K562 (cell line): Measurements from ENCODE around the gene KLF2. TPM values are rescaled to one million over a fixed set of nuclear protein-coding genes. Genes with fewer than 3 reads are reported as not detected.

Experiments used
- RAD21 ChIP-seq, 2 experiments: fragments of 250-450 bp in 1 of 2; fragments of 450-650 bp in 1 of 2; sonication (Bioruptor Pico) in 1 of 2; formaldehyde crosslinking in 1 of 2; IDR thresholded peaks in 1 of 2; conservative IDR thresholded peaks in 1 of 2; 2 replicates each; pipeline versions ENCODE4 v1.4.0 to v1.8.0; 2020 to 2022; ENCODE audit warnings: mild to moderate bottlenecking in 2 of 2, moderate library complexity in 1 of 2
- RBBP5 ChIP-seq: fragments of 200-600 bp; sonication (generic); IDR thresholded peaks from 2 replicates; pipeline ENCODE4 v1.6.1; 2012; ENCODE audit warnings: borderline replicate concordance, mild to moderate bottlenecking, low read length, control low read depth, inconsistent platforms; ENCODE audit not compliant: insufficient read depth, poor library complexity, severe bottlenecking
- ZNF175 ChIP-seq: fragments of 200-800 bp; sonication (Bioruptor generic); IDR thresholded peaks from 2 replicates; pipeline ENCODE4 v1.6.1; 2016; ENCODE audit warnings: low read depth, mild to moderate bottlenecking, missing genetic modification characterization, missing compliant biosample characterization
- ZNF280A ChIP-seq: fragments of 450-650 bp; IDR thresholded peaks from 2 replicates; pipeline ENCODE4 v1.6.1; 2018; ENCODE audit warnings: mild to moderate bottlenecking, low read depth; ENCODE audit not compliant: partially characterized antibody
- ZNF766 ChIP-seq: fragments of 200-800 bp; sonication (Bioruptor generic); conservative IDR thresholded peaks from 2 replicates; pipeline ENCODE4 v1.6.1; 2016; ENCODE audit warnings: missing genetic modification characterization, missing compliant biosample characterization
- polyA plus RNA-seq, 8 experiments: library from polyadenylated mRNA; depleted of rRNA in 4 of 8; stranded (reverse) in 5 of 8; unstranded in 3 of 8; fragments of >200 nt; fragmentation: Nextera tagmentation in 2 of 8; fragmentation: Illumina TruSeq in 1 of 8; extraction: Ambion mirVana in 2 of 8; extraction: Trizol in 1 of 8; gene quantifications; 2 replicates each; pipeline versions ENCODE4 v1.2.1 to v1.2.3, GENCODE V29; 2011 to 2014; ENCODE audit warnings: inconsistent platforms in 1 of 8, missing spikeins in 1 of 8
- total RNA-seq, 7 experiments: library from RNA; depleted of rRNA in 6 of 7; stranded (reverse); fragments of >200 nt in 6 of 7; fragmentation: Illumina TruSeq in 2 of 7; extraction: Trizol in 2 of 7; gene quantifications; 2 replicates each; pipeline versions ENCODE4 v1.2.1 to v1.2.3, GENCODE V29; 2011 to 2021; ENCODE audit warnings: low replicate concordance in 1 of 7
- TF ChIP-seq, protein P1 (sequence below): fragments of 250-450 bp; sonication (Bioruptor Pico); IDR thresholded peaks from 2 replicates; pipeline ENCODE4 v1.4.0; 2020; ENCODE audit warnings: mild to moderate bottlenecking, moderate library complexity

KLF2 gene
- total and polyA plus RNA-seq, 9 of the 15 experiments (the other 6 are each of a cell fraction or from before 2014, with no cell fraction given) = 0.07 to 0.71 TPM; not detected in 7

DNA sequence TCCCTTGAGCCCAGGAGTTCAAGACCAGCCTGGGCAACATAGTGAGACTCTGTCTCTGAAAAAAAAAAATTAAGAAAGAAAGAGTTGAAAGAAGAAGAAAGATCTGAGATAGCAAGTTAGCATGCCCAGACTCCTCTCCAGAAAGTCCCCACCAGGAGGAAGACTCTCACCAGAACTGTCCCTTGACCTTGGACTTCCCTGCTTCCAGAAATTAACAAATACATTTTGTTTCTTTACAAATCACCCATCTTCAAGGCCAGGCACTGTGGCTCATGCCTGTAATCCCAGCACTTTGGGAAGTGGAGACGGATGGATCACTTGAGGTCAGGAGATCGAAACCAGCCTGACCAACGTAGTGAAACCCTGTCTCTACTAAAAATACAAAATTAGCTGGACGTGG lies 44.3 kb upstream of the KLF2 start (continued):
- TF ChIP-seq, protein P1, sequence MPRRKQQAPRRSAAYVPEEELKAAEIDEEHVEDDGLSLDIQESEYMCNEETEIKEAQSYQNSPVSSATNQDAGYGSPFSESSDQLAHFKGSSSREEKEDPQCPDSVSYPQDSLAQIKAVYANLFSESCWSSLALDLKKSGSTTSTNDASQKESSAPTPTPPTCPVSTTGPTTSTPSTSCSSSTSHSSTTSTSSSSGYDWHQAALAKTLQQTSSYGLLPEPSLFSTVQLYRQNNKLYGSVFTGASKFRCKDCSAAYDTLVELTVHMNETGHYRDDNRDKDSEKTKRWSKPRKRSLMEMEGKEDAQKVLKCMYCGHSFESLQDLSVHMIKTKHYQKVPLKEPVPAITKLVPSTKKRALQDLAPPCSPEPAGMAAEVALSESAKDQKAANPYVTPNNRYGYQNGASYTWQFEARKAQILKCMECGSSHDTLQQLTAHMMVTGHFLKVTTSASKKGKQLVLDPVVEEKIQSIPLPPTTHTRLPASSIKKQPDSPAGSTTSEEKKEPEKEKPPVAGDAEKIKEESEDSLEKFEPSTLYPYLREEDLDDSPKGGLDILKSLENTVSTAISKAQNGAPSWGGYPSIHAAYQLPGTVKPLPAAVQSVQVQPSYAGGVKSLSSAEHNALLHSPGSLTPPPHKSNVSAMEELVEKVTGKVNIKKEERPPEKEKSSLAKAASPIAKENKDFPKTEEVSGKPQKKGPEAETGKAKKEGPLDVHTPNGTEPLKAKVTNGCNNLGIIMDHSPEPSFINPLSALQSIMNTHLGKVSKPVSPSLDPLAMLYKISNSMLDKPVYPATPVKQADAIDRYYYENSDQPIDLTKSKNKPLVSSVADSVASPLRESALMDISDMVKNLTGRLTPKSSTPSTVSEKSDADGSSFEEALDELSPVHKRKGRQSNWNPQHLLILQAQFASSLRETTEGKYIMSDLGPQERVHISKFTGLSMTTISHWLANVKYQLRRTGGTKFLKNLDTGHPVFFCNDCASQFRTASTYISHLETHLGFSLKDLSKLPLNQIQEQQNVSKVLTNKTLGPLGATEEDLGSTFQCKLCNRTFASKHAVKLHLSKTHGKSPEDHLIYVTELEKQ (CRISPR knock-in tag) = no peak
- no peak for TF ChIP-seq RAD21 (CRISPR knock-in tag; conservative IDR thresholded peaks at IDR 0.05 in 1 of 2, IDR thresholded peaks at IDR 0.05 in 1 of 2)
- no peak for TF ChIP-seq ZNF175 (CRISPR knock-in tag)
- no peak for TF ChIP-seq ZNF280A
- TF ChIP-seq RBBP5 = no peak
- no peak for TF ChIP-seq ZNF766 (CRISPR knock-in tag)
